ENCODE measurements around the gene NIPAL3. TPM values are rescaled to one million over a fixed set of nuclear protein-coding genes. Genes with fewer than 3 reads are reported as not detected.

NIPAL3 gene
- total and polyA plus RNA-seq, 2 experiments from 2014 or later, result 55.9 to 78.4 TPM

DNA sequence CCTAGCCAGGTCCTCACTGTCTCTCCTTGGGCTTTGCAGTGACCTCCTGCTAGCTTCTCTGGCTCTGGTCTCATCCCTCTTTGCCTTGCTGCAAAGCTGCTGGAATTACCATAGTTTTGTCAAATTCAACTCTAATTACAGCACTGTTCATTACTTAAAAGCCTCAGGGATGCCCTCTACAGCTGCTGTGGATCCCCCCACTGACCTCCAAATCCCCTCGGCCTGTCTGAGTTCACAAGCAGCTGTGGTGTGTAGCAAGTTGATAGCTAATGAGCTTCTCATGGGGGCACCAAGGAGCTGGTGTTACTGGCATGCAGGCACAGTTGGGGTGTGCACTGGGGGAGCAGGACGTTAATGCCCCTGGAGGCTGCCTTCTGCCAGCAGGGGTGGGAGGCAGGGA lies 24.8 kb downstream of the NIPAL3 start:
- no peak overlapping the region for H2AFZ ChIP-seq
- in situ Hi-C loops (cut with MboI), result no loop called here
- no peaks in the 10 kb centered on the region for H3K27me3 ChIP-seq (replicated peaks; ENCODE audit: insufficient read depth)
- TF ChIP-seq EZH2 (IDR thresholded peaks at IDR 0.05; ENCODE audit: insufficient read depth, poor library complexity, severe bottlenecking) (no peak), EZH2phosphoT487 (IDR thresholded peaks at IDR 0.05; ENCODE audit: insufficient read depth, low read depth) (no peak)
- H3K4me1 ChIP-seq (ENCODE audit: insufficient read depth), result peaks cover 25% of the 10 kb centered on the region; the same call in 1 of the 2 replicates
- 96 to 100% methylated on average over 2 of the region's 2 CpGs for WGBS, 2 experiments (ENCODE audit: low coverage in 1 of 2, low lambda C conversion rate in 2 of 2, missing lambda C conversion rate in 2 of 2)
- no peak overlapping the region for H3K4me2 ChIP-seq (ENCODE audit: unreplicated experiment)
- peaks cover 12% of the 10 kb centered on the region for H3K36me3 ChIP-seq (ENCODE audit: low read depth)
- no peaks in the 10 kb centered on the region for H3K9me2 ChIP-seq (ENCODE audit: insufficient read depth)
- peaks cover 4% of the 10 kb centered on the region; the same call in 1 of the 2 replicates for H3K79me2 ChIP-seq (ENCODE audit: insufficient read depth)
- no peak overlapping the region for H3K4me3 ChIP-seq
- H3K27ac ChIP-seq, result no peak overlapping the region
- H3F3A ChIP-seq (ENCODE audit: insufficient read depth), result peaks cover 14% of the 10 kb centered on the region
- H3K9me3 ChIP-seq (ENCODE audit: low read depth), result no peaks in the 10 kb centered on the region
- no peak for DNase-seq
- H4K20me1 ChIP-seq (ENCODE audit: insufficient read depth), result no peaks in the 10 kb centered on the region
- no peak overlapping the region for H3K9ac ChIP-seq

GRCh38 chr1:24441480-24441879 lies 25.9 kb downstream of the NIPAL3 start:
- no peak overlapping the region for H3K27ac ChIP-seq
- no peak for DNase-seq
- H3F3A ChIP-seq (ENCODE audit: insufficient read depth), result peaks cover 14% of the 10 kb centered on the region
- H3K36me3 ChIP-seq (ENCODE audit: low read depth), result peaks cover 16% of the 10 kb centered on the region
- in situ Hi-C loops (cut with MboI), result no loop called here
- no peaks in the 10 kb centered on the region for H3K27me3 ChIP-seq (replicated peaks; ENCODE audit: insufficient read depth)
- peaks cover 4% of the 10 kb centered on the region; the same call in 1 of the 2 replicates for H3K79me2 ChIP-seq (ENCODE audit: insufficient read depth)
- H3K4me3 ChIP-seq, result no peak overlapping the region
- H3K9ac ChIP-seq, result no peak overlapping the region
- H3K4me1 ChIP-seq (ENCODE audit: insufficient read depth), result peaks cover 25% of the 10 kb centered on the region; the same call in 1 of the 2 replicates
- WGBS, 2 experiments (ENCODE audit: low coverage in 1 of 2, low lambda C conversion rate in 2 of 2, missing lambda C conversion rate in 2 of 2), result 91 to 92% methylated on average over 7 of the region's 7 CpGs
- H3K9me2 ChIP-seq (ENCODE audit: insufficient read depth), result no peaks in the 10 kb centered on the region
- TF ChIP-seq EZH2phosphoT487 (IDR thresholded peaks at IDR 0.05; ENCODE audit: insufficient read depth, low read depth) (no peak), EZH2 (IDR thresholded peaks at IDR 0.05; ENCODE audit: insufficient read depth, poor library complexity, severe bottlenecking) (no peak)
- no peaks in the 10 kb centered on the region for H3K9me3 ChIP-seq (ENCODE audit: low read depth)
- H3K4me2 ChIP-seq (ENCODE audit: unreplicated experiment), result no peak overlapping the region
- no peak overlapping the region for H2AFZ ChIP-seq
- no peaks in the 10 kb centered on the region for H4K20me1 ChIP-seq (ENCODE audit: insufficient read depth)

- no peak for TF ChIP-seq EZH2phosphoT487 (IDR thresholded peaks at IDR 0.05; ENCODE audit: insufficient read depth, low read depth)
- no peak for TF ChIP-seq EZH2 (IDR thresholded peaks at IDR 0.05; ENCODE audit: insufficient read depth, poor library complexity, severe bottlenecking)
- H2AFZ ChIP-seq, result no peak overlapping the region
- H3F3A ChIP-seq (ENCODE audit: insufficient read depth), result peaks cover 14% of the 10 kb centered on the region
- no peaks in the 10 kb centered on the region for H3K9me3 ChIP-seq (ENCODE audit: low read depth)
- no peak overlapping the region for H3K4me3 ChIP-seq
- in situ Hi-C loops (cut with MboI), result no loop called here
- WGBS, 2 experiments (ENCODE audit: low coverage in 1 of 2, low lambda C conversion rate in 2 of 2, missing lambda C conversion rate in 2 of 2), result 94 to 95% methylated on average over 14 of the region's 14 CpGs
- no peaks in the 10 kb centered on the region for H3K27me3 ChIP-seq (replicated peaks; ENCODE audit: insufficient read depth)
- H3K4me2 ChIP-seq (ENCODE audit: unreplicated experiment), result no peak overlapping the region
- peaks cover 25% of the 10 kb centered on the region; the same call in 1 of the 2 replicates for H3K4me1 ChIP-seq (ENCODE audit: insufficient read depth)
- H3K9ac ChIP-seq, result no peak overlapping the region
- no peak overlapping the region for H3K27ac ChIP-seq
- H3K9me2 ChIP-seq (ENCODE audit: insufficient read depth), result no peaks in the 10 kb centered on the region
- H3K79me2 ChIP-seq (ENCODE audit: insufficient read depth), result peaks cover 4% of the 10 kb centered on the region; the same call in 1 of the 2 replicates
- DNase-seq, result no peak
- H4K20me1 ChIP-seq (ENCODE audit: insufficient read depth), result no peaks in the 10 kb centered on the region
- peaks cover 20% of the 10 kb centered on the region for H3K36me3 ChIP-seq (ENCODE audit: low read depth)
These were observed 26.5 kb downstream of the NIPAL3 start for GRCh38 chr1:24441996-24442668.

DNA sequence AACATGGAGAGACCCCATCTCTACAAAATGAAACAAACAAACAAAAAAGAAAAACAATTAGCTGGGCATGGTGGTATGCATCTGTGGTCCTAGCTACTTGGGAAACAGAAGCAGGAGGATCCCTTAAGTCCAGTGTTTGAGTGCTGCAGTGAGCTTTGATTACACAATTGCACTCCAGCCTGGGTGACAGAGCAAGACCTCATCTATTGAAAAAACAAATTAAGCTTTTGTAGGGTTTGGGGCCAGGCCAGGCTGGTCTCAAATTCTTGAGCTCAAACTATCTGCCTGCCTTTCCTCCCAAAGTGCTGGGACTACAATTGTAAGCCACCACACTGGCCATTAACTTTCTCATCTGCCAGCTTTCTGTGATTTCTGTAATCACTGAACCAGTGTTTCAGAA lies 27.2 kb downstream of the NIPAL3 start:
- H3K27me3 ChIP-seq (replicated peaks; ENCODE audit: insufficient read depth), result no peaks in the 10 kb centered on the region
- H3K4me2 ChIP-seq (ENCODE audit: unreplicated experiment), result no peak overlapping the region
- no peak overlapping the region for H3K9ac ChIP-seq
- peaks cover 10% of the 10 kb centered on the region for H3F3A ChIP-seq (ENCODE audit: insufficient read depth)
- H4K20me1 ChIP-seq (ENCODE audit: insufficient read depth), result no peaks in the 10 kb centered on the region
- peaks cover 26% of the 10 kb centered on the region for H3K36me3 ChIP-seq (ENCODE audit: low read depth)
- DNase-seq, result peak; percentile 40
- no peak overlapping the region for H3K27ac ChIP-seq
- no peaks in the 10 kb centered on the region for H3K9me2 ChIP-seq (ENCODE audit: insufficient read depth)
- H3K9me3 ChIP-seq (ENCODE audit: low read depth), result no peaks in the 10 kb centered on the region
- H3K4me1 ChIP-seq (ENCODE audit: insufficient read depth), result peaks cover 19% of the 10 kb centered on the region; the same call in 1 of the 2 replicates
- H2AFZ ChIP-seq, result no peak overlapping the region
- H3K4me3 ChIP-seq, result no peak overlapping the region
- in situ Hi-C loops (cut with MboI), result no loop called here
- no peak for TF ChIP-seq EZH2 (IDR thresholded peaks at IDR 0.05; ENCODE audit: insufficient read depth, poor library complexity, severe bottlenecking)
- no peak for TF ChIP-seq EZH2phosphoT487 (IDR thresholded peaks at IDR 0.05; ENCODE audit: insufficient read depth, low read depth)
- peaks cover 4% of the 10 kb centered on the region; the same call in 1 of the 2 replicates for H3K79me2 ChIP-seq (ENCODE audit: insufficient read depth)

Data from GM23248 (cell line).